Measurements from ENCODE around the gene SIRPB2.

Gene SIRPB2

GRCh38 chr20:1467082-1467354, 24.2 kb downstream of the SIRPB2 start:
- DNase-seq (ENCODE audit: low read depth), result no peak
- TF ChIP-seq, protein P1, sequence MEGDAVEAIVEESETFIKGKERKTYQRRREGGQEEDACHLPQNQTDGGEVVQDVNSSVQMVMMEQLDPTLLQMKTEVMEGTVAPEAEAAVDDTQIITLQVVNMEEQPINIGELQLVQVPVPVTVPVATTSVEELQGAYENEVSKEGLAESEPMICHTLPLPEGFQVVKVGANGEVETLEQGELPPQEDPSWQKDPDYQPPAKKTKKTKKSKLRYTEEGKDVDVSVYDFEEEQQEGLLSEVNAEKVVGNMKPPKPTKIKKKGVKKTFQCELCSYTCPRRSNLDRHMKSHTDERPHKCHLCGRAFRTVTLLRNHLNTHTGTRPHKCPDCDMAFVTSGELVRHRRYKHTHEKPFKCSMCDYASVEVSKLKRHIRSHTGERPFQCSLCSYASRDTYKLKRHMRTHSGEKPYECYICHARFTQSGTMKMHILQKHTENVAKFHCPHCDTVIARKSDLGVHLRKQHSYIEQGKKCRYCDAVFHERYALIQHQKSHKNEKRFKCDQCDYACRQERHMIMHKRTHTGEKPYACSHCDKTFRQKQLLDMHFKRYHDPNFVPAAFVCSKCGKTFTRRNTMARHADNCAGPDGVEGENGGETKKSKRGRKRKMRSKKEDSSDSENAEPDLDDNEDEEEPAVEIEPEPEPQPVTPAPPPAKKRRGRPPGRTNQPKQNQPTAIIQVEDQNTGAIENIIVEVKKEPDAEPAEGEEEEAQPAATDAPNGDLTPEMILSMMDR (IDR thresholded peaks at IDR 0.05; ENCODE audit: low read length, missing control alignments), result no peak
- H3K4me3 ChIP-seq (replicated peaks; ENCODE audit: low read depth, low read length), result no peak overlapping the region

DNA sequence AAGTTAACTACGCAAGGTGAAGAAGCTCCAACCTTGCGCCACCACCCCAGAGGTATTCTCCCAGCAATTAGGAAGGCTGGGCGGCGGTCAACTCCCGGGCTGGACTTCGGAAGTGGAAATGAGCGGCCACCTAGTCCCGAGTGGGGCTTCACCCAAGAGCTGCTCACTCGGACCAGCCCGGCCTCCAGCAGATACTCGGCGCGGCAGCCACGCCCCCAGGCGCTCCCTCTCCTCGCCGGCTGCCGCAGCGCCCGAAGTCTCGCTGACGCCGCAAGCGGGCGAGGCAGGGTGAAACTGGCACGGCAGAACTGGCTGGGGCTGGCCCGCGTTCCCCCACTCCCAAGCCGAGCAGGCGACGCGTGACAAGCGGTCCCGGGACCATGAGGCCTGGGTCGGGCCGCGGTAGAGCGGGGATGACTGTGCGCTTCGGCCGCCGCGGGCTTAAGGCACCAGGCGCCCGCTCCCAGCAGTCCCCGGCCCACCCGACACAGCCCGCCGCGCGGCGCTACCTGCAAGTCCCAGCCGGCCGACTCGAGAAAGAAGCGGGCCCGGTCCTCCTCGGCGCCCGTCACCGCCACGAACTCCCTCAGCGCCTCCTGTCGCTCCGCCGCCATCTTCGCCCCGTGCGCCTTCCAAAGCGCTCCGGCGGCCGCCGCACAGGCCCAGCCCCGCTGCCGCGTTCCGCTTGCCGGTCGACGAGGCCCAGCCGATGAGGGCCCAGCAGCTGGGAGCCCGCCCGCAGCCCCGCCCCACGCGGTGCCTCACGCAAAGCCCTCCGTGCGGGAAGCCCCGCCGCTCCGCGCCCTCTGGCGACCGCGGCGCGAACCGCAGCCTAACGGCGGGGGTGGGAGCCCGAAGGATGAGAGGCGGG, 24.8 kb downstream of the SIRPB2 start, which contains the start of gene NSFL1C:
Gene NSFL1C (minus strand): TSS at position 639 of the 871 bp plus-strand sequence. CDS start 25 bp downstream, at position 614.
- peak within 1 kb of the TSS; percentile 84 for H3K4me3 ChIP-seq (replicated peaks; ENCODE audit: low read depth, low read length)
- peak; percentile 95 for DNase-seq (ENCODE audit: low read depth)
- TF ChIP-seq, protein P1 (IDR thresholded peaks at IDR 0.05; ENCODE audit: low read length, missing control alignments), result peak; percentile 56

DNA sequence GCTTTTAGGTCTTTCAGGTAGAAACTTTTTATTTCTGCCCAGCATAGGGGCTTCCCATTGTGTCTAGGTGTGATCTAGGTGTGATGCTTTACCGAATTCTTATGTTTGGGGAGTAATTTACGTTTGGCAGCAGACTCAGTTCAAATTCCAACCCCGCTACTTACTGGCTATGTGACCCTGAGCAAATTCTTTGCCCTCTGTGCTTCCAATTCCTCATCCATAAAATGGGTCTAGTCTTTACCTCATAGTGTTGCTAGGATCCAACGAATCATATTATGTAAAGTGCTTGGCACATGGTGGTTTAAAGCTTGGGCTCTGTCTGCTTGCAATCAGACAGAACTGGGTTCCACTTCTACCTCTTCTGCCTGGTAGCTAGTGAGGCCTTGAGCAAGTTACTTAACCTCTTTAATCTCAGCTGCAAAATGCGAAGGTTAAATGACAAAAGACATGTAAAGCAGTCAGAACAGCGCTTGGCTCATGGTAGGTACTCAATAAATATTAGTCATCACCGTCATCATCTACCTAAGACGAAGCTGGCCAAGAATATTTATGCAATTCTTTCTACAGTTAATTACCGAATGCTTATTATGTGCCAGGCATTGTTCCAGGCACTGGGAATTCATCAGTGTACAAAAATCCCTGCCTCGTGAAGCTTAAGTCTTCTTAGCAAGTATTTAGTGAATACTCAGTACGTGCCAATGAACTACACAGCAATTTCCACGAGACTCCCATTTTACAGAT, 25.6 kb downstream of the SIRPB2 start:
- TF ChIP-seq, protein P1 (IDR thresholded peaks at IDR 0.05; ENCODE audit: low read length, missing control alignments), result no peak
- DNase-seq (ENCODE audit: low read depth), result peak; percentile 13
- H3K4me3 ChIP-seq (replicated peaks; ENCODE audit: low read depth, low read length), result peak overlapping the region; percentile 84

- DNase-seq (ENCODE audit: low read depth), result no peak
- H3K4me3 ChIP-seq (replicated peaks; ENCODE audit: low read depth, low read length), result no peak overlapping the region
- TF ChIP-seq, protein P1 (IDR thresholded peaks at IDR 0.05; ENCODE audit: low read length, missing control alignments), result no peak
Observed at GRCh38 chr20:1463971-1464570, 27.1 kb downstream of the SIRPB2 start.

- H3K4me3 ChIP-seq (replicated peaks; ENCODE audit: low read depth, low read length), result no peak overlapping the region
- DNase-seq (ENCODE audit: low read depth), result no peak
- TF ChIP-seq, protein P1 (IDR thresholded peaks at IDR 0.05; ENCODE audit: low read length, missing control alignments), result no peak
Observed at GRCh38 chr20:1462834-1463233, 28.4 kb downstream of the SIRPB2 start.

- TF ChIP-seq, protein P1 (IDR thresholded peaks at IDR 0.05; ENCODE audit: low read length, missing control alignments), result no peak
- DNase-seq (ENCODE audit: low read depth), result no peak
- H3K4me3 ChIP-seq (replicated peaks; ENCODE audit: low read depth, low read length), result no peak overlapping the region
Observed at GRCh38 chr20:1462001-1462400, 29.2 kb downstream of the SIRPB2 start.

Measured in fibroblast of pulmonary artery (primary cell).